HG02981 (cell line): ENCODE data around the gene ZSCAN22.
A peak's percentile ranks its signal among the peaks of the same experiment; 100 is the strongest.

Source experiments
- ATAC-seq: cut with Tn5 transposase; IDR thresholded peaks from one replicate; pipeline ENCODE4 v1.9.1; 2021; ENCODE audit warnings: mild to moderate bottlenecking, moderate library complexity; ENCODE audit not compliant: unreplicated experiment

ZSCAN22 gene

GRCh38 chr19:58350871-58351557, 24.2 kb downstream of the ZSCAN22 start:
- ATAC-seq: no peak

DNA sequence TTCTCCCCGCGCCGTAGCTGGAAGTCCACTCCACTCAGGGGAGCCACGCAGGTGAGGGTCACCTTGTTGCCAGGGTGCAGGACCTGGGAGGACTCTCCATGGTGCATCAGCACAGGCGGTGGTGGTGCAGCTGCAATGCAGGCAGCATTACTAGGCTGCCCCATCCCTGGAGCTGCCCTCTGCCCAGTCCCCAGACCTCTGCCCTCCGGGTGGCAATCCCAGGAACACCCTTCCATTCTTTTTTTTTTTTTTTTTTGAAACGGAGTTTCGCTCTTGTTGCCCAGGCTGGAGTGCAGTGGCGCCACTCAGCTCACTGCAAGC, 24.7 kb downstream of the ZSCAN22 start:
- no peak for ATAC-seq

DNA sequence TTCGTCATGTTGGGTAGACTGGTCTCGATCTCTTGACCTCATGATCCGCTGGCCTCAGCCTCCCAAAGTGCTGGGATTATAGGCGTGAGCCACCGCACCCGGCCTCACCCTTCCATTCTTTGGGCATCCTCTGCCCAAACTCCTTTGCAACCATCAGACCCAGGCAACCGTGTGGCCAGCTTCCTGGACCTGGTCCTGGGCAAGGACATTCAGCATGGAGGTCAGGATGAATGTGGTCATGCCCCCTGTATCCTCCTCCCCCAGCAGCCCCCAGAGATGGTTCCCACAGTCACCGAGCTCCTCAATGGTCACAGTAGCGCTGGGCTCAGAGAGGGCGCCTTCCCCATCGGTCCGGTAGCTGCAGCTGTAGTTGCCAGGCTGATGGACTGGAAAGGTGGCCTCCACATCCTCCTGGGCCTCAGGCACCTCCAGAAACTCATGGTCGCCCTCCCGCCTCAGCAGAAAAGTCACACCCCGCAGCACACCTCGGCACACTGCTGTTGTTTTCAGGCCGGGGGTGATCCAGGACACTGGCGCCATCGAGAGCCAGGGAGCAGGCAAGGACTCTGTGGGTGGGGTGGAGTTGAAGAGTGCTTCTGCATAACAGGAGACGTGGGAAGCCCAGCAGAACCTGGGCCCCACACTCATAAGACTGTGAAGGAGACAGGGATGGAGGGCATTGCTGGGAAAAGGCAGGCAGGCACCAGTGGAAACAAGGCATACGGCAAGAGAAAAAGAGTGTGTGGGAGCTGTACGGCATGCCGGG, 25.4 kb downstream of the ZSCAN22 start:
- ATAC-seq: no peak

DNA sequence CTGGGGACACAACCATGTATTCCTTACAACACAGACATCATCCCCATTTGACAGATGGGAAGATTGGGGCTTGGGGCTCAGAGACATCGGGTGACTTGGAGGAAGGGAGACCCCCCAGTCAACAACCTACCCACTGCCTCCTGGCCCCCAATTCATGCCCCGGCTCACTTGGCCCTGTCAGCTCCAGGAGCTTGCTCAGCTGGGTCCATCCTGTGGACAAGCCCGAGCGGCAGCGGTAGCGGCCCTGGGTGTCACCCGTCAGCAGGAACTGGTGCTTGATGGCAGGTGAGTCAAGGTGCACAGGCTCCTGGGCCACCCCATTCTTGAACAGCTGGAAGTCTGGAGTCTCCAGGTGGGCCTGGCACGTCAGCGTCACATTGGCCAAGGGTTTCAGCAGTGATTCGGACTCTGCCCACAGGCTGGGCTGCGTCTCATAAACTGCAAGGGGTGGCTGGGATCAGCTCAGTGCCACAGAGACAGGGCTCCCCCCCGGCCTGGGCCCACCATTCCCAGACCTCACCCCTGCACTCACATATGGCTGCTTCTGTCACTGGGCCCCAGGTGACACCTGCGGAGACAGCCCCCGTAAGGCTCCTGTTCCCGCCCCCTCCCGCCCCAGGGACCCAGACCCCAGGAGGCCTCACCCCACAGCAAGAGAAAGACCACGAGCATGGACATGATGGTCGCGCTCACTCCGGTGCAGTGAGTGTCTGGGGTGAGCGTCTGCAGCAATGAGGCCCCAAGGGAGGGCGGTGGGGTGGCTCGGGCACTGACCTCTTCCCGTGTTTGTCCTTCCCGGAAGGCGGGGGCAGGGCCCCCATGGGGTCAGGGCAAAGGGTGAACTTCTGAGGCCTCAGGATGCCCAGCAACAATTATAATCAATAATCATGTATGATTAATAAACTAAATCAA, 26.2 kb downstream of the ZSCAN22 start, which contains the start of gene A1BG:
Gene A1BG, minus strand, starts transcription at position 733 of the 912 bp plus-strand sequence. Its CDS starts 55 bp downstream, at position 678.
- ATAC-seq: no peak

DNA sequence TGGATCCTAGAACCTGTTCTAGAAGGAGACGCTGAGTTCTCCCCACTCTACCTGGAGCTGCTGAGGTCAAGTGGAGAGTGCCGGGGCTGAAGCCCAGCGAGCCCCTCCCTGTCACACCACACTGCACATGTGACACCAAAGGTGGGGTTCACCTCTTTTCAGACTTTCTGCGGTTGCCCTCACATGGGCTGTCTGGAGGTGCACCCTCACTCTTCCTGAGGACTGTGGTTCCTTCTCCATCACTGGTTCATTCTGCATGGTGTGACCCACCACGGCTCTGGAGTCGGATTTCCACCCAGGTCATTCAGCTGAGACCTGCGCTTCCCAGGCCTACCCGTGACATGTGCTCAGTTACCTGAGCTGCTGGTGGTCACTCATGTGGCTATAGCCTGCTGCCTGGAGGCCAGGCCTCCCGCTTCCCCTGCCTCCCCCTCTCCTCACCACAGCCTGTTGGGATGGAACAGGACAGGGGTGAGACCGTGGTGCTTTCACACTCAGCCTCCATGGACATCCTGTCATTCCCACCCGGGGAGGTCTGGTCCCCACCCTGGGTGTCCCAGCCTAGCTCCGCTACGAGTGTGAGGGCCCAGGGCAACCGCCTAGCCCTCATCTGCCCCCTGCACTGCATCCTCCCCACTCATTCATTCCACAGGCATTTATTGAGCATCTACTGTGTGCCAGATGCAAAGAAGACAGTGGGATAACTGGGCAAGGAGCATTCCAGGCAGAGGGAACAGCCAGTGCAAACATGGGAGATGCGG, 27.1 kb downstream of the ZSCAN22 start:
- ATAC-seq: no peak

DNA sequence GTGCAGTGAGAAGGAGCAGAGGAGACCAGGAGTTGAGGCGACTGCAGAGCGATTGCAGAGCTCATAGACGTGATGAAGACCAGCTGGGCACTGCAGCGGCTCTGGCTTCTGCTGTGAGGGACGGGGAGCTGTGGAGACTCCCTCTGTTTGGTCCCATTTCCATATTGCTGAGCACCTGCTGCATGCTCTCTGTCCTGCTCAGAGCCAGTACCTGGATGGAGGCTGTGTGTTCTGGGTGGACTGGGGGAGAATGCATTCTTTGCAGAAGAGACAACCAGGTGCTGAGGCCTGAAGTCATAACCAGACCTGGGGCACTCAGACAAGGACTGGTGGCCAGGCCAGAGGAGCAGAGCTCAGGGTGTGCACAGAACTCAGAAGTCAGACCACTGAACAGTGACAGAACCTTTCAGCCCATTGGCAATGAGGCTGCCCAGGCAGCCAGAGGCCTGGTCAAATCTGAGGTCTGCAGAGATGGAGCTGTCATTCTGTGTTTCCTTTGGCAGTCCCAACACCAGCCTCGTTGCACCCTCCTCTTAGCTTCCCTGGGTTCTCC, 27.8 kb downstream of the ZSCAN22 start:
- no peak for ATAC-seq

DNA sequence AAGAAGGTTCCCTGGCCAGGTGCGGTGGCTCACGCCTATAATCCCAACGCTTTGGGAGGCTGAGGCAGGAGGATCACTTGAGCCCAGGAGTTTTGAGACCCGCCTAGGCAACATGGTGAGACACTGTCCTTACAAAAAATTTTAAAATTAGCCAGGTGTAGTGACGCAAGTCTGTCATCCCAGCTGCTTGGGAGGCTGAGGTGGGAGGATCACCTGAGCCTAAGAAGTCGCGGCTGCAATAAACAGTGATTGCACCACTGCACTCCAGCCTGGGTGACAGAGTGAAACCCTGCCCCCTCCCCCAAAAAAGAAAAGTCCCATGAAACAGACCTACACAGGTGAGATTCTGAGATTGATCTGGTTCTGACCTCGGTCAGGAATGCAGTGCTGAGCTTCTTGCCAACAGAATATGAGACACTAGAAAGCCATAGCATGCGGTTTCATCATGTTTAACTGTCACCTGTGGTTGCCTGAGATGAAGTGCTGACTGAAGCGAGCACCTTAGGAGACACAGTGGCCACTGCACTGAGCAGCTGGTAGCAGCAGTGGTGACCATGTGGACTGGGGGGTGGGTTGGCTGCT, 28.5 kb downstream of the ZSCAN22 start:
- ATAC-seq: no peak

GRCh38 chr19:58355908-58356765, 29.3 kb downstream of the ZSCAN22 start:
- ATAC-seq: no peak

DNA sequence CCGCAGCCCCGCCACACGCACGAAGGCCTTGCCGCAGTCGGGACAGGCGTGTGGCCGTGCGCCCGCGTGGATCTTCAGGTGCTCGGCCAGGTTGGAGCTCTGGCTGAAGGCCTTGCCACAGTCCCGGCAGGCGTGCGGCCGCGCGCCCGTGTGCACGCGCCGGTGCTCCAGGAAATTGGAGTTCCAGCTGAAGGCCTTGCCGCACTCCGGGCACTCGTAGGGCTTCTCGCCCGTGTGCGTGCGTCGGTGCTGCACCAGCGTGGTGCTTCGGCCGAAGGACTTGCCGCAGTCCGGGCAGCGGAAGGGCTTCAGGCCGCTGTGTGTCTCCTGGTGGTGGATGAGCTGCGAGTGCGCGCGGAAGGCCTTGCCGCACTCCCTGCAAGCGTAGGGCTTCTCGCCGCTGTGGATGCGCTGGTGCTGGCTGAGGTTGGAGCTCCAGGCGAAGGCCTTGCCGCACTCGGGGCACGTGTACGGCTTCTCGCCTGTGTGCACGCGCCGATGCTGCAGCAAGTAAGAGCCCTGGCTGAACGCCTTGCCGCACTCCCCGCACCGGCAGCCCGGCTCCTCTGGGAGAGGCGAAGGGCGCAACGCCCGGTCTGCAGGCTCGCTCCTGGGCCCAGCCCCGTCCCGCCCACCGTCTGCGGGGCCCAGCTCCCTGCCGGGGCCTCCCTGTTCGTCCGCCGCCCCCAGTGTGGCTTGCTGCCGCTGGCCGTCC, 30.1 kb downstream of the ZSCAN22 start:
- no peak for ATAC-seq

- no peak for ATAC-seq
Observed at GRCh38 chr19:58357481-58358145, 30.8 kb downstream of the ZSCAN22 start.

DNA sequence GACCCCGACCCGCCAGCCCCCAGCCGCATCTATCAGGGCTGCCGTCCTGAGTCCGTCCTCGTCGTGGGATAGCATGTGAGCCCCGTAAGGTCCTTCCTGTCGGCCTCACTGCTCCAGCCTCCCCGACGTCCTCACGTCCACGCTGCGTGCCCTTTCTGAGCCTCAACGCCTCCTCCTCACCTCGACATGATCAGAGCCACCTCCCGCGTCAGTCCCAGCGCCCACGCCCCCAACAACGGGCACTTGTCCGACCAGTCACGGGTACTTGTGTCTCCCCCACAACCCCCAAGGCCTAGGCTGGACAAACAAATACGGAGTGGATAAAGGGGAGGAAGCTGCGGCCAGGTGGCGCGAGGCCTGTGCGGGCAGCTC, 35.1 kb downstream of the ZSCAN22 start:
- ATAC-seq: peak; percentile 15

DNA sequence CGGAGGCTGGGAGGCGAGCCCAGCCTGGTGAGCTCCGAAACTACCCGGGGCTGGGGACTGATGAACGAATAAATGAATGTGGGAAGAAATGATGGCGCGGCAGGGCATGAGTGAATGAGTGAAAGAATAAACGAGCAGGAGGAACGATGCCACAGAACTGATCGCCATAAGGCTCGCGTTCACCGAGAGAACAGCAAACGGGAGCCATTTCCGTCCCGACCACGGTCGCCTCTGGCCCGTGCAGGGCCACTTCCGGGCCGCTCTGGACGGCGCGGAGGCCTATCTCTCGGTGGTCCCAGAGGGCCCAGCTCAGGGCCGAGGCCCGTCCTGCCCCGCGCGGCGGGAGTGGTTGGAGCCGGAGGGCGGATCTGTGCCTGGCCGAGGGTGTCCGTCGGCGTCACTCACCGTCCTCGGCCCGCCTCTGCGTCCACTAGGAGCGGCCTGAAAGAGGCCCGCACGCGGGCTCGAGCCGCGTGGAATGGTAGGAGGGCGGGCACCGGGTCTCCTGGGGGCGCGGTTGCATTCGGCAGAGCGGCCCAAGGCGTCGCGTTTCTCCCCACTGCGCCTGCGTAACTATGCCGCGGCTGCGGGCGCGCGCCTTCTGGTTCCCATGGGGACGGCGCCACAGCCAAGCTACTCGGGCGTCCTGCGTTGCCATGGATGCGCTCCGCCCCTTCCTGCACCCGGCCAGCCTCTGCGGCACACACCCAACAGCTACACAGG, 35.6 kb downstream of the ZSCAN22 start, which contains the start of gene ZNF497:
Gene ZNF497, minus strand, starts transcription at position 480 of the 723 bp plus-strand sequence. CDS start 5,116 bp downstream, outside the sequence.
- ATAC-seq: peak; percentile 83

- ATAC-seq: no peak
Observed at GRCh38 chr19:58364146-58364545, 37.4 kb downstream of the ZSCAN22 start.

DNA sequence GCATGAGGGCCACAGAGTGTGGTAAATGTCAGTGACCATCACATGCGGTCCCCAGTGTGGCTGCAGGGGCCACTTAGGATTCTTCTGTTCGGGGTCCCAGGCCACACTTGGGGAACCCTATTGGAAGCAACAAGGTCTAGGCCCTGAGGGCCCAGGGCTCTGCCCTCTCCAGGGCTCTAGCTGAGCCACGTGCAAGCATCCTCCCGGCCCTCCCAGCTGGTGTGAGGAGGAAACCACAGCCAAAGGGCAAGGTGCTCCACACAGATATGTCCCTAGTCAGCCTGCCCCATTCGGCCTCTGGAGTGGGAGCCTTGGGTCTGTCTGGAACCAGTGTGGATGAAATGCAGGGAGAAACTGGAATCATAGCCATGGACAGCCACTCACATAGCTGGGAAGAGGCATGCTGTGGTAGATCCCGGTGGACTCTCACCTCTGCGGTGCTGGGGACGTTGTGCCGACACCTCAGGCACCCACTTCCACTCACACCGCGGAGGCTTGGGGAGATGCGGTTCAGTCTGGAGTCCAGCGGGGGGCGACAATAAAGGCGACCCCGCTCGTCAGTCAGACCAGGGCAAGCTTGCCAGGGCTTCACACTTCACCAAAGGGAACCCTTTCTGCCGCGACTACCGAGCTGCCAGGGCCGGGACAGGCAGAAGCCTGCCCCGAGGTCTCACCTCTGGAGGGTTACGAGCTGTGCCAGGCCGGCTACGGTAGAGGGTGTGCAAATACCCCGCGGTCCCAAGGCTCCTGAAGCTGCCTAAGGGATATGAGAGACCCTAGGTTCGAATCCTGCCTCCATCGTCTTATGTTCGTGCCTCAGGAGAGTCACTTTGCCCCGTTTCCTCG, 40.0 kb downstream of the ZSCAN22 start:
- ATAC-seq: no peak

DNA sequence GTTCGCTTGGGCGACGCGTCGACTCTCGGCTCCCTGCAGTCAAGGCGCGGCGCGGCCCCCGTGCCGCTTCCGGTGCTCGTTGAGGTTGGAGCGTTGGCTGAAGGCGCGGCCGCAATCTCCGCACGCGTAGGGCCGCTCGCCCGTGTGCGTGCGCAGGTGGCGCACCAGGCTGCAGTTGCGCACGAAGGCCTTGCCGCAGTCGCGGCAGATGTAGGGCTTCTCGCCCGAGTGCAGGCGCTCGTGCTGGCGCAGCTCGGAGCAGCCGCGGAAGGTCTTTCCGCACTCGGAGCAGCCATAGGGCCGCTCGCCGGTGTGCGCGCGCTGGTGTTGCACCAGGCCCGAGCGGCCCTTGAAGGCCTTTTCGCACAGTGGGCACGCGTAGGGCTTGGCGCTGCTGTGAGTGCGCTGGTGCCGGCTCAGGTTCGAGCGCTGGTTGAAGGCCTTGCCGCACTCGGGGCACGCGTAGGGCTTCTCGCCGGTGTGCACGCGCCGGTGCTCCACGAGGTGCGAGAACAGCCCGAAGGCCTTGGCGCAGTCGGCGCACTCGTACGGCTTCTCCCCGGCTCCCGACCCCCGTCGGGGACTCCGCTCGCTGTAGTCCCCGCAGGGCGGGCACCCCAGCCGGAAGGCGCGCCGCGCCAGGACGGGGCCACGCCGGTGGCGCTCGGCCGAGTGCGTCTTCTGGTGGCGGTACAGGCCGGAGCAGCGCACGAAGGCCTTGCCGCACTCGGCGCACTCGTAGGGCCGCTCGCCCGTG, 41.1 kb downstream of the ZSCAN22 start:
- ATAC-seq: no peak
